PFSK-1 (cell line): ENCODE data around the gene APH1B.

Experiments used
- FOXP2 ChIP-seq: optimal IDR thresholded peaks from 2 replicates; pipeline ENCODE3; 2011; ENCODE audit warnings: borderline replicate concordance, control low read depth, inconsistent platforms; ENCODE audit not compliant: insufficient read depth; ENCODE audit errors: extremely low read length, extremely low read depth
- POLR2AphosphoS5 ChIP-seq: IDR thresholded peaks from 2 replicates; pipeline ENCODE4 v1.6.1; 2012; ENCODE audit warnings: low read depth, mild to moderate bottlenecking, control low read depth, low read length, moderate library complexity
- REST ChIP-seq, 2 experiments: IDR thresholded peaks; 2 replicates each; pipeline versions ENCODE4 v1.6.1 to v1.8.0; 2011 to 2012; ENCODE audit warnings: low read depth in 2 of 2, low read length in 2 of 2, control low read depth in 1 of 2, inconsistent platforms in 1 of 2, mild to moderate bottlenecking in 1 of 2, moderate library complexity in 1 of 2; ENCODE audit not compliant: insufficient read depth in 1 of 2
- SIN3A ChIP-seq: IDR thresholded peaks from 2 replicates; pipeline ENCODE4 v1.6.1; 2012; ENCODE audit warnings: mild to moderate bottlenecking, low read length, moderate library complexity, borderline replicate concordance; ENCODE audit not compliant: insufficient read depth
- TAF1 ChIP-seq: IDR thresholded peaks from 2 replicates; pipeline ENCODE4 v1.6.1; 2012; ENCODE audit warnings: low read length, control low read depth, borderline replicate concordance; ENCODE audit not compliant: insufficient read depth

Gene APH1B

GRCh38 chr15:63323798-63324563, 46.6 kb downstream of the APH1B start:
- TF ChIP-seq TAF1 (no peak), REST (IDR thresholded peaks at IDR 0.05; ENCODE audit: insufficient read depth in 1 of 2, low read depth in 2 of 2, low read length in 2 of 2) (no peak), SIN3A (no peak), POLR2AphosphoS5 (no peak)

- TF ChIP-seq TAF1 (no peak), FOXP2 (no peak), SIN3A (no peak), POLR2AphosphoS5 (no peak), REST (IDR thresholded peaks at IDR 0.05; ENCODE audit: insufficient read depth in 1 of 2, low read depth in 2 of 2, low read length in 2 of 2) (no peak)
Observed at GRCh38 chr15:63324770-63325169, 47.4 kb downstream of the APH1B start.

GRCh38 chr15:63327648-63328421, 50.4 kb downstream of the APH1B start:
- no peak for TF ChIP-seq REST (IDR thresholded peaks at IDR 0.05; ENCODE audit: insufficient read depth in 1 of 2, low read depth in 2 of 2, low read length in 2 of 2)
- no peak for TF ChIP-seq POLR2AphosphoS5
- no peak for TF ChIP-seq SIN3A
- TF ChIP-seq TAF1 = no peak
- no peak for TF ChIP-seq FOXP2

- no peak for TF ChIP-seq SIN3A
- TF ChIP-seq REST (IDR thresholded peaks at IDR 0.05; ENCODE audit: insufficient read depth in 1 of 2, low read depth in 2 of 2, low read length in 2 of 2) = no peak
- TF ChIP-seq FOXP2 = no peak
- no peak for TF ChIP-seq POLR2AphosphoS5
- TF ChIP-seq TAF1 = no peak
Observed at GRCh38 chr15:63329567-63330350, 52.4 kb downstream of the APH1B start.
